HCT116 (cell line): Measurements from ENCODE around the gene ELK4. TPM values are rescaled to one million over a fixed set of nuclear protein-coding genes. Genes with fewer than 3 reads are reported as not detected.

Source experiments
- ATAC-seq: fragments of 200-7000 bp; cut with Tn5 transposase; 2 replicates; pipeline ENCODE4 v1.9.1; 2020; ENCODE audit warnings: mild to moderate bottlenecking, moderate library complexity
- BruUV-seq: library from RNA; stranded (reverse); fragments of 400-500 nt; replicated peaks from 2 replicates; lab custom pipeline; 2021; lab: Mats Ljungman, UMichigan
- CTCF ChIA-PET: fragments of 300-600 bp; sonication (Branson Sonifier 250); formaldehyde crosslinking; loops from one replicate; lab custom pipeline; 2021; ENCODE audit warnings: antibody characterized with exemption; lab: Charles Lee
- POLR2A ChIA-PET: fragments of 300-600, 350-600 bp; sonication (Branson Sonifier 250); formaldehyde crosslinking; loops from one replicate; lab custom pipeline; 2021; ENCODE audit warnings: antibody characterized with exemption; lab: Charles Lee
- RAD21 ChIA-PET, 2 experiments: fragments of 300-600 bp; sonication (Branson Sonifier 250); formaldehyde crosslinking; loops; one replicate each; lab custom pipeline; 2023; ENCODE audit warnings: low total read pairs in 2 of 2; ENCODE audit not compliant: uncharacterized antibody in 2 of 2, unreplicated experiment in 2 of 2, low non-redundant PET in 1 of 2; lab: Charles Lee
- DNase-seq: peaks from one replicate; pipeline ENCODE4 v3.0.0-alpha.2; 2010; ENCODE audit warnings: low read depth, low spot score
- H2AFZ ChIP-seq: fragments of 200-600 bp; shearing (Covaris generic), sonication (generic); 2 replicates; pipeline ENCODE4 v1.6.1; 2017; ENCODE audit warnings: low read depth, mixed run types, mixed read lengths, antibody characterized with exemption, low read length; ENCODE audit not compliant: poor library complexity, severe bottlenecking
- H3K27ac ChIP-seq: 2 replicates; pipeline ENCODE4 v1.5.1; 2012; ENCODE audit warnings: low read depth, low read length
- H3K27me3 ChIP-seq: fragments of 200-600 bp; sonication (generic); 2 replicates; pipeline ENCODE4 v1.6.1; 2016; ENCODE audit warnings: mixed run types, low read length, mixed read lengths; ENCODE audit not compliant: insufficient read depth
- H3K36me3 ChIP-seq, 2 experiments: fragments of 200-500 bp in 1 of 2; fragments of 200-600 bp in 1 of 2; sonication (Bioruptor generic) in 1 of 2; sonication (generic) in 1 of 2; 2 replicates each; pipeline versions ENCODE4 v1.5.1 to v1.6.1; 2014 to 2016; ENCODE audit warnings: low read length in 2 of 2, inconsistent platforms in 1 of 2, mixed read lengths in 1 of 2, mixed run types in 1 of 2; ENCODE audit not compliant: insufficient read depth in 2 of 2, control insufficient read depth in 1 of 2
- H3K4me1 ChIP-seq, 2 experiments: fragments of 200-600 bp in 1 of 2; sonication (generic) in 1 of 2; 2 replicates each; pipeline versions ENCODE4 v1.5.1 to v1.6.1; 2012 to 2017; ENCODE audit warnings: low read length in 2 of 2, inconsistent platforms in 1 of 2, mild to moderate bottlenecking in 1 of 2, mixed read lengths in 1 of 2, mixed run types in 1 of 2, moderate library complexity in 1 of 2; ENCODE audit not compliant: insufficient read depth in 2 of 2, control insufficient read depth in 1 of 2
- H3K4me2 ChIP-seq: fragments of 200-600 bp; sonication (generic); 2 replicates; pipeline ENCODE4 v1.6.1; 2017; ENCODE audit warnings: mixed run types, low read length, mixed read lengths
- H3K4me3 ChIP-seq, 2 experiments: fragments of 200-600 bp in 1 of 2; sonication (generic) in 1 of 2; replicated peaks in 1 of 2; 2 replicates each; pipeline ENCODE4 v1.5.1; 2011 to 2016; ENCODE audit warnings: low read length in 2 of 2, control low read depth in 1 of 2, low read depth in 1 of 2, mild to moderate bottlenecking in 1 of 2, mixed read lengths in 1 of 2, mixed run types in 1 of 2
- H3K79me2 ChIP-seq: fragments of 200-600 bp; sonication (generic); 2 replicates; pipeline ENCODE4 v1.6.1; 2017; ENCODE audit warnings: mild to moderate bottlenecking, mixed run types, low read length, moderate library complexity, mixed read lengths; ENCODE audit not compliant: insufficient read depth
- H3K9ac ChIP-seq: fragments of 200-600 bp; sonication (generic); 2 replicates; pipeline ENCODE4 v1.6.1; 2016; ENCODE audit warnings: low read length, mixed read lengths
- H3K9me2 ChIP-seq: fragments of 200-600 bp; sonication (generic), shearing (Covaris generic); 2 replicates; pipeline ENCODE4 v1.6.1; 2017; ENCODE audit warnings: mixed run types, mild to moderate bottlenecking, moderate library complexity; ENCODE audit not compliant: insufficient read depth
- H3K9me3 ChIP-seq, 2 experiments: fragments of 200-500 bp in 1 of 2; fragments of 200-600 bp in 1 of 2; sonication (Bioruptor generic) in 1 of 2; sonication (generic) in 1 of 2; 2 replicates each; pipeline ENCODE4 v1.6.1; 2014 to 2017; ENCODE audit warnings: low read length in 2 of 2, mixed read lengths in 2 of 2, inconsistent platforms in 1 of 2, low read depth in 1 of 2, mild to moderate bottlenecking in 1 of 2, mixed run types in 1 of 2, moderate library complexity in 1 of 2; ENCODE audit not compliant: control insufficient read depth in 1 of 2, insufficient read depth in 1 of 2
- H4K20me1 ChIP-seq: fragments of 200-600 bp; sonication (generic), shearing (Covaris generic); 2 replicates; pipeline ENCODE4 v1.6.1; 2017; ENCODE audit warnings: mixed run types, mild to moderate bottlenecking, moderate library complexity; ENCODE audit not compliant: insufficient read depth
- CBX3 ChIP-seq: IDR thresholded peaks from 2 replicates; pipeline ENCODE4 v1.6.1; 2012; ENCODE audit warnings: low read depth
- EZH2 ChIP-seq: fragments of 200-600 bp; sonication (generic); IDR thresholded peaks from 2 replicates; pipeline ENCODE4 v1.6.1; 2017; ENCODE audit warnings: antibody characterized with exemption, mixed run types
- FOSL1 ChIP-seq: IDR thresholded peaks from 2 replicates; pipeline ENCODE4 v1.6.1; 2012; ENCODE audit warnings: low read depth
- JUND ChIP-seq: IDR thresholded peaks from 2 replicates; pipeline ENCODE4 v1.6.1; 2012
- RAD21 ChIP-seq: IDR thresholded peaks from 2 replicates; pipeline ENCODE4 v1.6.1; 2012; ENCODE audit warnings: low read depth, mild to moderate bottlenecking
- SIN3A ChIP-seq: IDR thresholded peaks from 2 replicates; pipeline ENCODE4 v1.6.1; 2012; ENCODE audit warnings: low read depth
- TCF7L2 ChIP-seq: IDR thresholded peaks from 2 replicates; pipeline ENCODE4 v1.7.0; 2011; ENCODE audit warnings: borderline replicate concordance, inconsistent platforms; ENCODE audit not compliant: insufficient read depth, insufficient read length; ENCODE audit errors: extremely low read depth
- YY1 ChIP-seq: IDR thresholded peaks from 2 replicates; pipeline ENCODE4 v1.6.1; 2011; ENCODE audit warnings: low read length, low read depth, moderate library complexity, mild to moderate bottlenecking; ENCODE audit not compliant: insufficient replicate concordance; ENCODE audit errors: extremely low read depth
- ZFX ChIP-seq: fragments of 450-650 bp; IDR thresholded peaks from 2 replicates; pipeline ENCODE4 v1.6.1; 2017
- ZNF274 ChIP-seq: fragments of 200-500 bp; sonication (Bioruptor generic); IDR thresholded peaks from 2 replicates; pipeline ENCODE4 v1.6.1; 2014; ENCODE audit warnings: mild to moderate bottlenecking, low read depth, low read length, inconsistent platforms
- intact Hi-C: fragments of 100-400 bp; cut with micrococcal nuclease; formaldehyde crosslinking; loops from 2 replicates; pipeline ENCODE4 v1.10.0; 2022
- total RNA-seq: library from RNA; stranded (reverse); gene quantifications from one replicate; pipeline ENCODE4 v1.2.1, GENCODE V29; 2021; ENCODE audit not compliant: unreplicated experiment
- TF ChIP-seq, protein P1 (sequence below): IDR thresholded peaks from 2 replicates; pipeline ENCODE4 v1.6.1; 2012
- TF ChIP-seq, protein P2 (sequence below): IDR thresholded peaks from 2 replicates; pipeline ENCODE4 v1.6.1; 2011; ENCODE audit warnings: mild to moderate bottlenecking, low read length, moderate library complexity; ENCODE audit not compliant: insufficient replicate concordance; ENCODE audit errors: extremely low read depth
- TF ChIP-seq, protein P3 (sequence below), 3 experiments: fragments of 200-600 bp in 1 of 3; sonication (generic) in 1 of 3; IDR thresholded peaks in 2 of 3; conservative IDR thresholded peaks in 1 of 3; 2 replicates each; pipeline ENCODE4 v1.5.1; 2012 to 2017; ENCODE audit warnings: low read depth in 2 of 3, low read length in 2 of 3, antibody characterized with exemption in 1 of 3, borderline replicate concordance in 1 of 3, control low read depth in 1 of 3, mild to moderate bottlenecking in 1 of 3, mixed read lengths in 1 of 3, mixed run types in 1 of 3, moderate library complexity in 1 of 3; ENCODE audit not compliant: insufficient read depth in 1 of 3

Gene ELK4
- total RNA-seq, 1 experiment from 2014 or later, result 46.2 TPM

DNA sequence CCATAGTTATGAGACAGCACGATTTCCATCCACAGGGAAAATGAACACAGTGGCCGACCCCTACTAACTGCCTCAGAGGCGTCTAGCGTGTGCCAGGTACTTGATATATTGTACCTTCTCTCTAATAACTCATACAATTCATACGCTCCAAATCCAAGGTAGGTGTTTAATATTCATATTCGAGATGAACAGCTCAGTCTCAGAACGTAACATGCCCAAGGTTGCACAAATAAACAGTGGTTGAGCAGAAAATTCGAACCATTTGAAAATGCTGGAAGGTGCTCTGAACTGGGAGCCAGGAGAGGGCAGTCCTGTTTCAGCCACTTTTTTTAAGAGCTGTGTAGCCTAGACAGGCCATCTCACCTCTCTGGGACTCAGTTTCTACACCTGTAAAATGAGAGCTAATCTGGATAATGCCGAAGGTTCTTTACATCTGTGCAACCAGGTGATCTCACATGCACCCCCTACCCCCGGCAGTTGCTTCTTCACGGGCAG is 40.6 kb upstream of the ELK4 start:
- Histone ChIP-seq H3K9me3 (no peaks in the 10 kb centered on the region), H3K9me2 (no peaks in the 10 kb centered on the region), H2AFZ (no peak overlapping the region), H3K36me3 (no peaks in the 10 kb centered on the region), H3K4me3 (peak overlapping the region in 1 of 2 experiments; percentile 24; a peak in 1 of 4 replicates), H3K27ac (peak overlapping the region; percentile 34), H3K9ac (peak overlapping the region; percentile 43), H3K27me3 (no peaks in the 10 kb centered on the region), H4K20me1 (no peaks in the 10 kb centered on the region), H3K4me2 (peak overlapping the region; percentile 66), H3K79me2 (peaks cover 13% of the 10 kb centered on the region; the same call in 1 of the 2 replicates), H3K4me1 (peaks cover 25 to 60% of the 10 kb centered on the region in 2 experiments)
- ATAC-seq, result peak; percentile 13
- BruUV-seq, result no TSS peak
- TF ChIP-seq JUND (no peak), FOSL1 (no peak), TCF7L2 (no peak), YY1 (no peak), RAD21 (no peak), ZFX (no peak), EZH2 (no peak), SIN3A (no peak), ZNF274 (no peak), CBX3 (no peak)
- TF ChIP-seq, protein P1, sequence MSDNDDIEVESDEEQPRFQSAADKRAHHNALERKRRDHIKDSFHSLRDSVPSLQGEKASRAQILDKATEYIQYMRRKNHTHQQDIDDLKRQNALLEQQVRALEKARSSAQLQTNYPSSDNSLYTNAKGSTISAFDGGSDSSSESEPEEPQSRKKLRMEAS, result no peak
- TF ChIP-seq, protein P2, sequence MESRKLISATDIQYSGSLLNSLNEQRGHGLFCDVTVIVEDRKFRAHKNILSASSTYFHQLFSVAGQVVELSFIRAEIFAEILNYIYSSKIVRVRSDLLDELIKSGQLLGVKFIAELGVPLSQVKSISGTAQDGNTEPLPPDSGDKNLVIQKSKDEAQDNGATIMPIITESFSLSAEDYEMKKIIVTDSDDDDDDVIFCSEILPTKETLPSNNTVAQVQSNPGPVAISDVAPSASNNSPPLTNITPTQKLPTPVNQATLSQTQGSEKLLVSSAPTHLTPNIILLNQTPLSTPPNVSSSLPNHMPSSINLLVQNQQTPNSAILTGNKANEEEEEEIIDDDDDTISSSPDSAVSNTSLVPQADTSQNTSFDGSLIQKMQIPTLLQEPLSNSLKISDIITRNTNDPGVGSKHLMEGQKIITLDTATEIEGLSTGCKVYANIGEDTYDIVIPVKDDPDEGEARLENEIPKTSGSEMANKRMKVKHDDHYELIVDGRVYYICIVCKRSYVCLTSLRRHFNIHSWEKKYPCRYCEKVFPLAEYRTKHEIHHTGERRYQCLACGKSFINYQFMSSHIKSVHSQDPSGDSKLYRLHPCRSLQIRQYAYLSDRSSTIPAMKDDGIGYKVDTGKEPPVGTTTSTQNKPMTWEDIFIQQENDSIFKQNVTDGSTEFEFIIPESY, result no peak
- TF ChIP-seq, protein P3, sequence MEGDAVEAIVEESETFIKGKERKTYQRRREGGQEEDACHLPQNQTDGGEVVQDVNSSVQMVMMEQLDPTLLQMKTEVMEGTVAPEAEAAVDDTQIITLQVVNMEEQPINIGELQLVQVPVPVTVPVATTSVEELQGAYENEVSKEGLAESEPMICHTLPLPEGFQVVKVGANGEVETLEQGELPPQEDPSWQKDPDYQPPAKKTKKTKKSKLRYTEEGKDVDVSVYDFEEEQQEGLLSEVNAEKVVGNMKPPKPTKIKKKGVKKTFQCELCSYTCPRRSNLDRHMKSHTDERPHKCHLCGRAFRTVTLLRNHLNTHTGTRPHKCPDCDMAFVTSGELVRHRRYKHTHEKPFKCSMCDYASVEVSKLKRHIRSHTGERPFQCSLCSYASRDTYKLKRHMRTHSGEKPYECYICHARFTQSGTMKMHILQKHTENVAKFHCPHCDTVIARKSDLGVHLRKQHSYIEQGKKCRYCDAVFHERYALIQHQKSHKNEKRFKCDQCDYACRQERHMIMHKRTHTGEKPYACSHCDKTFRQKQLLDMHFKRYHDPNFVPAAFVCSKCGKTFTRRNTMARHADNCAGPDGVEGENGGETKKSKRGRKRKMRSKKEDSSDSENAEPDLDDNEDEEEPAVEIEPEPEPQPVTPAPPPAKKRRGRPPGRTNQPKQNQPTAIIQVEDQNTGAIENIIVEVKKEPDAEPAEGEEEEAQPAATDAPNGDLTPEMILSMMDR (IDR thresholded peaks at IDR 0.05 in 2 of 3, conservative IDR thresholded peaks at IDR 0.05 in 1 of 3; ENCODE audit: borderline replicate concordance in 1 of 3, insufficient read depth in 1 of 3, low read depth in 2 of 3, low read length in 2 of 3), result no peak
- CTCF ChIA-PET, result interaction anchor here (0.6 to 4.0 kb wide), 5 partner anchors 14 to 305 kb away, joined by 3 to 13 read pairs (median 3); no protein-coding TSS in a partner anchor
- intact Hi-C loops, result no loop called here
- RAD21 ChIA-PET, result no interaction called here
- DNase-seq, result no peak
- POLR2A ChIA-PET, result no interaction called here
